Naive thymus-derived CD4-positive, alpha-beta T cell (primary cell): ENCODE results near the gene LGALSL. TPM values are rescaled to one million over a fixed set of nuclear protein-coding genes. Genes with fewer than 3 reads are reported as not detected.

ENCODE experiments used
- ATAC-seq: fragments of 150-1000 bp; cut with Tn5 transposase; 2 replicates; pipeline ENCODE4 v1.10.0; 2021; ENCODE audit warnings: mild to moderate bottlenecking, moderate library complexity
- CTCF ChIA-PET: fragments of 350-600 bp; sonication (Branson Sonifier 250); formaldehyde crosslinking; loops from one replicate; lab custom pipeline; 2021; ENCODE audit warnings: antibody characterized with exemption; lab: Charles Lee
- POLR2A ChIA-PET: fragments of 350-600 bp; sonication (Branson Sonifier 250); formaldehyde crosslinking; loops from one replicate; lab custom pipeline; 2021; ENCODE audit warnings: antibody characterized with exemption, inconsistent platforms; lab: Charles Lee
- DNase-seq, 9 donors: peaks; one replicate each; pipeline versions ENCODE4 v3.0.0 to v3.0.0-alpha.2; 2020 to 2022; ENCODE audit warnings: mixed read lengths in 1 of 9
- H3K27ac ChIP-seq: one replicate; pipeline ENCODE4 v1.7.0; 2013; ENCODE audit warnings: mild to moderate bottlenecking, low read depth, low read length, moderate library complexity
- H3K27me3 ChIP-seq, 2 donors: one replicate each; pipeline ENCODE4 v1.7.0; 2013; ENCODE audit warnings: low read length in 2 of 2, mild to moderate bottlenecking in 2 of 2, moderate library complexity in 2 of 2; ENCODE audit not compliant: control insufficient read depth in 2 of 2, insufficient read depth in 2 of 2
- H3K36me3 ChIP-seq, 3 experiments: 1 replicate in 2 of 3; 2 replicates in 1 of 3; pipeline ENCODE4 v1.7.0; 2013; ENCODE audit warnings: low read length in 3 of 3, mild to moderate bottlenecking in 3 of 3, moderate library complexity in 1 of 3; ENCODE audit not compliant: insufficient read depth in 3 of 3, control insufficient read depth in 2 of 3
- H3K4me1 ChIP-seq, 2 donors: one replicate each; pipeline ENCODE4 v1.7.0; 2013; ENCODE audit warnings: low read length in 2 of 2, mild to moderate bottlenecking in 2 of 2, moderate library complexity in 1 of 2; ENCODE audit not compliant: control insufficient read depth in 2 of 2, insufficient read depth in 2 of 2
- H3K4me3 ChIP-seq: 2 replicates; pipeline ENCODE4 v1.7.0; 2013; ENCODE audit warnings: mild to moderate bottlenecking, low read length
- H3K9me3 ChIP-seq, 3 experiments: 1 replicate in 2 of 3; 2 replicates in 1 of 3; pipeline ENCODE4 v1.7.0; 2013; ENCODE audit warnings: low read length in 3 of 3; ENCODE audit not compliant: control insufficient read depth in 2 of 3
- H3K27ac Mint-ChIP-seq, 9 donors: one replicate each; pipeline ENCODE4 v1.8.0; 2020 to 2022; ENCODE audit warnings: mixed read lengths in 9 of 9, mild to moderate bottlenecking in 8 of 9, moderate library complexity in 5 of 9, inconsistent platforms in 2 of 9
- H3K27me3 Mint-ChIP-seq, 5 donors: one replicate each; pipeline ENCODE4 v1.8.0; 2021 to 2022; ENCODE audit warnings: mixed read lengths in 5 of 5, mild to moderate bottlenecking in 1 of 5
- H3K36me3 Mint-ChIP-seq, 5 donors: one replicate each; pipeline ENCODE4 v1.8.0; 2020 to 2022; ENCODE audit warnings: mixed read lengths in 5 of 5, mild to moderate bottlenecking in 3 of 5, inconsistent platforms in 1 of 5
- H3K4me1 Mint-ChIP-seq, 7 donors: one replicate each; pipeline ENCODE4 v1.8.0; 2020 to 2022; ENCODE audit warnings: mixed read lengths in 7 of 7, mild to moderate bottlenecking in 3 of 7, inconsistent platforms in 1 of 7
- H3K4me3 Mint-ChIP-seq, 10 donors: one replicate each; pipeline ENCODE4 v1.8.0; 2020 to 2022; ENCODE audit warnings: mild to moderate bottlenecking in 10 of 10, mixed read lengths in 10 of 10, moderate library complexity in 6 of 10, inconsistent platforms in 2 of 10
- H3K9me3 Mint-ChIP-seq, 11 donors: one replicate each; pipeline ENCODE4 v1.8.0; 2020 to 2022; ENCODE audit warnings: mixed read lengths in 11 of 11, mild to moderate bottlenecking in 4 of 11, inconsistent platforms in 1 of 11, moderate library complexity in 1 of 11
- intact Hi-C, 2 donors: fragments of 100-400 bp; cut with micrococcal nuclease; formaldehyde crosslinking; loops; one replicate each; pipeline ENCODE4 v1.15.1; 2023
- polyA plus RNA-seq, 2 donors: library from polyadenylated mRNA; unstranded; fragments of 300-500 nt; fragmentation: Illumina TruSeq; gene quantifications; one replicate each; pipeline ENCODE4 v1.2.3, GENCODE V29; 2021
- total RNA-seq, 6 experiments: library from RNA in 5 of 6; stranded (reverse) in 5 of 6; gene quantifications; 1 replicate in 5 of 6; 2 replicates in 1 of 6; pipeline ENCODE4 v1.2.3 and lab custom pipeline; 2021 to 2026

Gene LGALSL
- total and polyA plus RNA-seq, 7 experiments from 2014 or later = 0.11 to 1.5 (median 0.41) TPM; not detected in 1

DNA sequence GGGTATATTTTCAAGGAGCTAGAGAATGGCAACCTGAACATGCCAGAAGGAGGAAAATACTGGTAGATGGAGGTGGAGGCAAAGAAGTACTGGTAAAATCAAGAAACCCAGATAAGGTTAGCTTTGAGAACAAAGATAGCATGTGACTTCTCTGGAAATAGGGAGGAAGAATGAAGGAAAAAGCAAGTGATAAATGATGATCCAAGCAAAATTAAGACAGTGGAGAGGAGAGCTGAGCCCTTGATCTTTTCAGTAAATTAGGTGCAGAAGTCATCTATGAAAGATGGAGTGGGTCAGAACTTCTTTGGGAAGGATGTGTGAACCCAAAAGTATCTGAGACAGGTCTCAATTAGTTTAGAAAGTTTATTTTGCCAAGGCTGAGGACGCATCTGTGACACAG is 44.5 kb downstream of the LGALSL start:
- ATAC-seq = no peak
- Mint-ChIP-seq H3K9me3 (no peaks in the 10 kb centered on the region), H3K4me3 (no peak overlapping the region), H3K4me1 (peaks cover 0 to 17% (median 0%) of the 10 kb centered on the region in 7 donors), H3K27ac (no peak overlapping the region), H3K36me3 (peaks cover 0 to 2% (median 0%) of the 10 kb centered on the region in 5 donors), H3K27me3 (peaks cover 0 to 43% (median 8%) of the 10 kb centered on the region in 5 donors)
- no peaks in the 10 kb centered on the region for H3K27me3 ChIP-seq
- intact Hi-C loops = no loop called here
- no peaks in the 10 kb centered on the region for H3K4me1 ChIP-seq
- no peaks in the 10 kb centered on the region for H3K9me3 ChIP-seq
- H3K4me3 ChIP-seq = no peak overlapping the region
- no peak overlapping the region for H3K27ac ChIP-seq
- CTCF ChIA-PET = interaction anchor here (3.1 kb wide), 1 partner anchor 10 kb away, joined by 13 read pairs; no protein-coding TSS in a partner anchor
- H3K36me3 ChIP-seq = no peaks in the 10 kb centered on the region
- POLR2A ChIA-PET = no interaction called here
- no peak for DNase-seq

DNA sequence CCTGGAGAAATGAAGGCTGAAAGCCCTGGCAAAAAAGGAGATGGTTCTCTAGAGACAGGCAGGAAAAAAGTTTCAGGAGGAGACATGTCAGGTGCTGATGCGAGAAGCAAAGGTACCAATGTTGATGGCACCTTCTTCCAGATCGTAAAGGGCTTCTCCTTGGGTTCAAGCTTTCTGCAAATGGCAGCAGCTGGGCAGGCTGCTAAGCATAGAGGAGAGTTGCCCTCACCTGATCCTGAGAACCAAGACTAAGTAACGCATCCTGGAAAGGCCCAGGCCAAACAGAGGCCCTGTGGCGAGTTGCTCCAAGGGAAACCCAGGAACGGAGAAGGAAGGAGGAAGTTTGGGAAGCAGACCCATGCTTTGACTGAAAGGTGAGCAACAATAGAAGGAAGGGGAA is 46.6 kb downstream of the LGALSL start:
- no peaks in the 10 kb centered on the region for H3K9me3 ChIP-seq
- ChIA-PET CTCF (interaction anchor here (0.6 to 0.7 kb wide), 2 partner anchors 16 to 23 kb away, joined by 4 read pairs; no protein-coding TSS in a partner anchor), POLR2A (no interaction called here)
- H3K27me3 Mint-ChIP-seq = peaks cover 0 to 39% (median 8%) of the 10 kb centered on the region in 5 donors
- no peaks in the 10 kb centered on the region for H3K36me3 ChIP-seq
- H3K4me1 ChIP-seq = no peaks in the 10 kb centered on the region
- DNase-seq (no peak), ATAC-seq (no peak)
- H3K27me3 ChIP-seq = no peaks in the 10 kb centered on the region
- H3K27ac ChIP-seq = no peak overlapping the region
- peaks cover 0 to 2% (median 0%) of the 10 kb centered on the region in 5 donors for H3K36me3 Mint-ChIP-seq
- intact Hi-C loops = no loop called here
- H3K4me1 Mint-ChIP-seq = peaks cover 0 to 17% (median 0%) of the 10 kb centered on the region in 7 donors
- H3K4me3 Mint-ChIP-seq = no peak overlapping the region
- H3K27ac Mint-ChIP-seq = no peak overlapping the region
- H3K4me3 ChIP-seq = no peak overlapping the region
- no peaks in the 10 kb centered on the region for H3K9me3 Mint-ChIP-seq

DNA sequence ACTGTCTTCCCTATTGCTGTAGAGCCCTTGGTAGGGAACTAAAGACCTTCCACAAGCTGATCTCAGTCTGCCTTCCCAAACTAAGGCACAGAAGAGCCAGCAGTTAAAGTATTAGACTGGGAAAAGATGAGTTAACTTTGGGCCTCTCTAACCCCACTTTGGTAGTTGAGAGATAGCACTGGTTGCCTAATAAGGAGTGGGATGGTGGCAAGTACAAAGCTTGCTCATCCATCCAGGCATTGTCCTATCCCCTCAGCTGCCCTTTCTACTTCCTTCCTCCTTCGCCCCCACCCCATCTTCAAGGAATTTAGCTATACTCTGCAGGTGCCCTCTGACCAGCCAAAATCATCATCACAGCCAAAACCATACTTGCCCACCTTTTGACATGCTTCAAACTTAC is 48.0 kb downstream of the LGALSL start:
- no peaks in the 10 kb centered on the region for H3K9me3 Mint-ChIP-seq
- Histone ChIP-seq H3K27me3 (no peaks in the 10 kb centered on the region), H3K4me1 (no peaks in the 10 kb centered on the region), H3K9me3 (no peaks in the 10 kb centered on the region), H3K36me3 (no peaks in the 10 kb centered on the region), H3K4me3 (no peak overlapping the region), H3K27ac (no peak overlapping the region)
- ChIA-PET CTCF (interaction anchor here (1.9 kb wide), 1 partner anchor 16 kb away, joined by 4 read pairs; no protein-coding TSS in a partner anchor), POLR2A (no interaction called here)
- H3K4me1 Mint-ChIP-seq = peaks cover 0 to 17% (median 0%) of the 10 kb centered on the region in 7 donors
- no peak overlapping the region for H3K4me3 Mint-ChIP-seq
- peaks cover 0 to 31% (median 0%) of the 10 kb centered on the region in 5 donors for H3K27me3 Mint-ChIP-seq
- no peak overlapping the region for H3K27ac Mint-ChIP-seq
- intact Hi-C loops = no loop called here
- DNase-seq (no peak), ATAC-seq (no peak)
- H3K36me3 Mint-ChIP-seq = peaks cover 0 to 2% (median 0%) of the 10 kb centered on the region in 5 donors

DNA sequence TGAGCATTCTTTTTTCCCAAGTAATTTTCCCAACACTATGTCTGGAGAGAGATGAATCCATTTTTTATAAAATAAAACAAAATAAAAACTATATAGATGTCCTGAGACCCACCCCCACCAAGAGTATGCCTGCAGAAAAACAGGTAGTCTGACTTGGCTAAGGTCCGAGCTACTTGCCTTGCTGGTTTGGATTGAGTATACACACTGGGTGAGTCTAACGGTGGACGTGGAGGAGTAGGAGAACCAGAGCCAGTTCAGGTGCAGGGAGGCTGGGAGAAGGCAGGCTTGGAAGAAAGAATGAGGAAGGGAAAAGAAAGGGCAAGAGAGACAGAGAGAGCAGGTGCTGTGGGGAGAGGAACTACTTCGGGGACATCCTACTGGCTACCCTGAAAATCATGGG is 48.9 kb downstream of the LGALSL start:
- no peaks in the 10 kb centered on the region for H3K4me1 ChIP-seq
- intact Hi-C loops = no loop called here
- peaks cover 0 to 29% (median 5%) of the 10 kb centered on the region in 5 donors for H3K27me3 Mint-ChIP-seq
- H3K9me3 ChIP-seq = no peaks in the 10 kb centered on the region
- no peak overlapping the region for H3K4me3 ChIP-seq
- ChIA-PET POLR2A (interaction anchor here (0.5 to 0.7 kb wide), 2 partner anchors 21 to 141 kb away, joined by 3 to 5 read pairs; no protein-coding TSS in a partner anchor), CTCF (interaction anchor here (1.8 kb wide), 1 partner anchor 15 kb away, joined by 7 read pairs; no protein-coding TSS in a partner anchor)
- H3K9me3 Mint-ChIP-seq = no peaks in the 10 kb centered on the region
- no peak for DNase-seq
- no peak for ATAC-seq
- H3K27ac Mint-ChIP-seq = peak overlapping the region in 1 of 9 donors; percentile 9
- H3K36me3 Mint-ChIP-seq = peaks cover 0 to 2% (median 0%) of the 10 kb centered on the region in 5 donors
- no peak overlapping the region for H3K4me3 Mint-ChIP-seq
- H3K36me3 ChIP-seq = no peaks in the 10 kb centered on the region
- H3K4me1 Mint-ChIP-seq = peaks cover 0 to 17% (median 0%) of the 10 kb centered on the region in 7 donors
- H3K27ac ChIP-seq = no peak overlapping the region
- H3K27me3 ChIP-seq = no peaks in the 10 kb centered on the region

- DNase-seq = no peak
- intact Hi-C loops = no loop called here
- no peak overlapping the region for H3K4me3 ChIP-seq
- no peak overlapping the region for H3K27ac ChIP-seq
- H3K4me3 Mint-ChIP-seq = no peak overlapping the region
- H3K27me3 ChIP-seq = no peaks in the 10 kb centered on the region
- peak overlapping the region in 1 of 9 donors; percentile 65 for H3K27ac Mint-ChIP-seq
- no peaks in the 10 kb centered on the region for H3K36me3 ChIP-seq
- H3K4me1 ChIP-seq = no peaks in the 10 kb centered on the region
- H3K4me1 Mint-ChIP-seq = peaks cover 0 to 10% (median 0%) of the 10 kb centered on the region in 7 donors
- H3K9me3 Mint-ChIP-seq = no peaks in the 10 kb centered on the region
- ChIA-PET CTCF (interaction anchor here (0.8 to 1.8 kb wide), 3 partner anchors 8 to 17 kb away, joined by 3 to 7 read pairs (median 4); no protein-coding TSS in a partner anchor), POLR2A (no interaction called here)
- ATAC-seq = peak; percentile 32
- peaks cover 0 to 2% (median 0%) of the 10 kb centered on the region in 5 donors for H3K36me3 Mint-ChIP-seq
- H3K27me3 Mint-ChIP-seq = peaks cover 0 to 34% (median 5%) of the 10 kb centered on the region in 5 donors
- H3K9me3 ChIP-seq = no peaks in the 10 kb centered on the region
Measured at GRCh38 chr2:64504774-64505720, 51.1 kb downstream of the LGALSL start.

DNA sequence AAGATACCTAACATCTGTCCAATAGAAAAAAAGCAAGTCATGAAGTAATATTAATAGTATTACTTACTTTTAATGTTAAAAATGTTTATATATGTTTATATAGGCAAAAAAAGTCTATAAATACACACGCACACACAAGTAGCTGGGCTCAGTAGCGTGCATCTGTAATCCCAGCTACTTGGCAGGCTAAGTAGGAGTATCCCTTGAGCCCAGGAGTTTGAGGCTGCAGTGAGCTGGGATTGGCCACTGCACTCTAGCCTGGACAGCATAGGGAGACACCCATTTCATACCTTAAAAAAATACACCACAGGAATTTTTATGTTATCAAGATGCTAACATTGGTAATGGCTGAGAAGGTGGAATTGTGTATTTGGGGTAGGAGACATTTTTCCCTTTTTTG is 52.7 kb downstream of the LGALSL start:
- H3K4me1 Mint-ChIP-seq = peaks cover 0 to 3% (median 0%) of the 10 kb centered on the region in 7 donors
- no peaks in the 10 kb centered on the region for H3K4me1 ChIP-seq
- no peaks in the 10 kb centered on the region for H3K9me3 Mint-ChIP-seq
- no peaks in the 10 kb centered on the region for H3K36me3 ChIP-seq
- intact Hi-C loops = no loop called here
- ATAC-seq (no peak), DNase-seq (no peak)
- no peak overlapping the region for H3K4me3 ChIP-seq
- H3K4me3 Mint-ChIP-seq = no peak overlapping the region
- no peak overlapping the region for H3K27ac ChIP-seq
- H3K36me3 Mint-ChIP-seq = no peaks in the 10 kb centered on the region
- ChIA-PET POLR2A (no interaction called here), CTCF (no interaction called here)
- no peak overlapping the region for H3K27ac Mint-ChIP-seq
- peaks cover 0 to 32% (median 5%) of the 10 kb centered on the region in 5 donors for H3K27me3 Mint-ChIP-seq
- no peaks in the 10 kb centered on the region for H3K27me3 ChIP-seq
- no peaks in the 10 kb centered on the region for H3K9me3 ChIP-seq
